Stimulated activated memory B cell treated with anti-CD40 and anti-IgM and Interleukin-4, amounts not matched to agents 10 μg/mL and 1 μg/mL and 100 μg/mL, for 72 hours (primary cell): ENCODE results near the gene MAD1L1.

Source experiments
- ATAC-seq: fragments of 150-1000 bp; cut with Tn5 transposase; 2 replicates; pipeline ENCODE4 v1.10.0; 2021
- H3K27ac Mint-ChIP-seq: one replicate; pipeline ENCODE4 v1.8.0; 2022; ENCODE audit warnings: mild to moderate bottlenecking, mixed read lengths
- H3K27me3 Mint-ChIP-seq: one replicate; pipeline ENCODE4 v1.8.0; 2022; ENCODE audit warnings: mixed read lengths
- H3K36me3 Mint-ChIP-seq: one replicate; pipeline ENCODE4 v1.8.0; 2022; ENCODE audit warnings: mixed read lengths
- H3K4me1 Mint-ChIP-seq: one replicate; pipeline ENCODE4 v1.8.0; 2022; ENCODE audit warnings: mixed read lengths
- H3K4me3 Mint-ChIP-seq: one replicate; pipeline ENCODE4 v1.8.0; 2022; ENCODE audit warnings: mild to moderate bottlenecking, moderate library complexity, mixed read lengths
- H3K9me3 Mint-ChIP-seq: one replicate; pipeline ENCODE4 v1.8.0; 2022; ENCODE audit warnings: mixed read lengths

MAD1L1 gene

DNA sequence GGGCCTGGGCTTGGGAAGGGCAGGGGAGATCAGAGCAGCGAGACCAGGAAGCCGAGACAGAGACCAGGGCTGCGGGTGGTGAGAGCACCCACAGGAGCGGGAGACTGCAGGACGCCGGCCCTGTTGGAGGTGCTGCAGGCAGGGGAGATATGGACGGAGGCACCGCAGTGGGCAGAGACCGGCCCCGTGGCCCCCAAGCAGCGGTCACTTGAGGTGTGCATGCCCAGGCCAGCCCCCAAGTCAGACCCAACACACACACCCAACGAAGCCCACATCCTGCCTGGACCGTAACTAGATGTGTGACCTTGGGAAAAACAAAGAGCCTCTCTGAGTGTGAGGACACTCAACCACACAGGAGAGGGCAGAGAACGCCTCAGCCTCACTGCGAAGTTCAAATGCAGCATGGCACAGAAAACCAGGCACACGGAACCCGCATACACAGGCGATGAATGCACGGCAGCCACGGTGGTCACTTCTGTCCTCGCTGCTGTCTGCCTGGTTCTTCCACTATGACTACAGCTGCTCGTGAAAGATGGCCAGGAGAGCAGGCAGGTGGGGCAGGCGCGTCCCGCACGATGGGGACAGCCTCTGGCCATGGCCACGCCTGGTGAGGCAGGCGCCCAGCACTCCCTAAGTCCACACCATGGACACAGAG is 214.7 kb downstream of the MAD1L1 start:
- no peak for ATAC-seq
- Mint-ChIP-seq H3K27me3 (no peaks in the 10 kb centered on the region), H3K4me1 (peaks cover 59% of the 10 kb centered on the region), H3K9me3 (no peaks in the 10 kb centered on the region), H3K4me3 (no peak overlapping the region), H3K36me3 (peaks cover 26% of the 10 kb centered on the region), H3K27ac (peak overlapping the region; percentile 84)

GRCh38 chr7:2017481-2017891 is 215.3 kb downstream of the MAD1L1 start:
- no peak for ATAC-seq
- peak overlapping the region; percentile 45 for H3K27ac Mint-ChIP-seq
- peaks cover 60% of the 10 kb centered on the region for H3K4me1 Mint-ChIP-seq
- H3K9me3 Mint-ChIP-seq, result no peaks in the 10 kb centered on the region
- H3K4me3 Mint-ChIP-seq, result no peak overlapping the region
- peaks cover 32% of the 10 kb centered on the region for H3K36me3 Mint-ChIP-seq
- H3K27me3 Mint-ChIP-seq, result no peaks in the 10 kb centered on the region

DNA sequence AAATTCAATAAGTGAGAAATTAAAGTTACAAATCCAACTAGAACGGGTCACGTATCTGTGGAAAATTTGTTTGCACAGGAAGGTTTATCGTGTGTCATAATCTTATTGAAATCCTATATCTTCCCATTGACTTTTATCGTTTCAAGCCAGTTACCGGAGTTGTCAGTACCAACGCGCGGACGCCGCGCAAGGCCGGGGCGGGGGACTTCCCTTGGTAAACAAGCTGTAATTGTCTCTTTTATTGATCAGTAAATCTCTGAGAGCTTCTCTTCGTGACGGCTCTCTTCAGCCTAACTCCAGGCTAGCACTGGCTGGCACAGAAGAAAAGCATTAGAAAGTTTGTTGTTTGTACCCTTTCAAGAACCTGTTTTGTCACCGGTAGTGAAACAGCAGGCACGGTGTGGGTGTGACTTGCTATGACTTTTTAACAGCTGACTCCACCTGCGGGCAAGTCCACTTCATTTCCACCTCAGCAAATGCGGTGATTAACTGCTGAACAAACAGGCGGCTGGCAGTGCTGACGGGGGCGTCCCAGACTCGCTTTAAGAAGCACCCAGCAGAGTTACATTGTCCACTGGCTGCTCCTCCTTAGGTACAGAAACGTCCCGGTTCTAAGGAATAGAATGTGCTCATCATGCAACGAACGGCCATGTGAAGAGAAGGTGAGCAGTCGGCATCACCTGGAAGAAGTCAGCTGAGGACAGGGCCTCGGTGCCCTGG is 215.8 kb downstream of the MAD1L1 start:
- Mint-ChIP-seq H3K4me3 (no peak overlapping the region), H3K4me1 (peaks cover 58% of the 10 kb centered on the region), H3K9me3 (no peaks in the 10 kb centered on the region), H3K36me3 (peaks cover 36% of the 10 kb centered on the region), H3K27ac (no peak overlapping the region), H3K27me3 (no peaks in the 10 kb centered on the region)
- ATAC-seq, result no peak

DNA sequence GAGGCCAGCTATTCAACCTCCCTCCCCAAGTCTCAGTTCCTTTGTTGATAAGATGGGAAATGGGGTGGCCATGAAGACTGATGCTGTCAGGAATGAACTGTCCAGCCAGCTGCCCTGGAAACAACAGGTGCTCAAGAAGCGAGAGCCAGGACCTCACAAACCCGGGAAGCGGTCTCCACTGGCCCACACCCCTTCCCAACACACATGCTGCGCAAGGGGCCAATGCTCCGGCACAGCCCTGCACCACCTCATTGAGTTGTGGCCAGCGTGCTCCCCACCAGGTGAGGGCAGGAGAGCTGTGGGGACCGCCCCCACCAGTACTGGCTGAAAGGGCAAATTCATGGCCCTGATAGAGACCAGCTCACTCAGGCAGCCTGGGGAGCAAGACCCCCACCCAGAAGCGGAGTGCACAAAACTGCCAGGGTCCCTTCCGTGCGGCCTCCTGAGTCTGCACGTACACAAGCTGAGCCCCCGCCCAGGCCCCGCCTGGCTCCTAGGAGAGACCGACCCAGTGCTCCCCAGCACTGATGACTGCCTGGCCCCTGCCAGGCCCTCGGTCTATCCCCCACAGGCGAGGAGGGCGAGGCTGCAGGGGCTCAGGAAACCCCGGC is 216.6 kb downstream of the MAD1L1 start:
- no peak overlapping the region for H3K27ac Mint-ChIP-seq
- no peaks in the 10 kb centered on the region for H3K9me3 Mint-ChIP-seq

GRCh38 chr7:2015251-2015871 is 217.4 kb downstream of the MAD1L1 start:
- no peak overlapping the region for H3K4me3 Mint-ChIP-seq
- H3K4me1 Mint-ChIP-seq, result peaks cover 45% of the 10 kb centered on the region
- H3K27ac Mint-ChIP-seq, result no peak overlapping the region
- ATAC-seq, result no peak
- H3K9me3 Mint-ChIP-seq, result no peaks in the 10 kb centered on the region
- H3K27me3 Mint-ChIP-seq, result no peaks in the 10 kb centered on the region
- H3K36me3 Mint-ChIP-seq, result peaks cover 43% of the 10 kb centered on the region

More for the DNA sequence above, 216.6 kb downstream of the MAD1L1 start:
- Mint-ChIP-seq H3K4me1 (peaks cover 52% of the 10 kb centered on the region), H3K27me3 (no peaks in the 10 kb centered on the region), H3K4me3 (no peak overlapping the region), H3K36me3 (peaks cover 37% of the 10 kb centered on the region)
- ATAC-seq, result no peak

- Mint-ChIP-seq H3K27me3 (no peaks in the 10 kb centered on the region), H3K4me1 (peaks cover 37% of the 10 kb centered on the region), H3K4me3 (no peak overlapping the region), H3K9me3 (no peaks in the 10 kb centered on the region), H3K36me3 (peaks cover 48% of the 10 kb centered on the region), H3K27ac (no peak overlapping the region)
- no peak for ATAC-seq
Measured at GRCh38 chr7:2014391-2015241, 218.1 kb downstream of the MAD1L1 start.

- H3K27me3 Mint-ChIP-seq, result no peaks in the 10 kb centered on the region
- H3K4me3 Mint-ChIP-seq, result no peak overlapping the region
- H3K27ac Mint-ChIP-seq, result peak overlapping the region; percentile 7
- H3K4me1 Mint-ChIP-seq, result peaks cover 28% of the 10 kb centered on the region
- H3K9me3 Mint-ChIP-seq, result no peaks in the 10 kb centered on the region
- no peak for ATAC-seq
- H3K36me3 Mint-ChIP-seq, result peaks cover 48% of the 10 kb centered on the region
Measured at GRCh38 chr7:2013381-2014311, 219.1 kb downstream of the MAD1L1 start.

GRCh38 chr7:2012981-2013380 is 219.8 kb downstream of the MAD1L1 start:
- Mint-ChIP-seq H3K4me3 (no peak overlapping the region), H3K9me3 (no peaks in the 10 kb centered on the region), H3K4me1 (peaks cover 21% of the 10 kb centered on the region), H3K27ac (peak overlapping the region; percentile 7), H3K36me3 (peaks cover 48% of the 10 kb centered on the region), H3K27me3 (no peaks in the 10 kb centered on the region)
- no peak for ATAC-seq

- Mint-ChIP-seq H3K9me3 (no peaks in the 10 kb centered on the region), H3K4me1 (peaks cover 14% of the 10 kb centered on the region), H3K27me3 (no peaks in the 10 kb centered on the region), H3K27ac (no peak overlapping the region), H3K4me3 (no peak overlapping the region), H3K36me3 (peaks cover 41% of the 10 kb centered on the region)
- ATAC-seq, result no peak
Measured at GRCh38 chr7:2012044-2012900, 220.5 kb downstream of the MAD1L1 start.

DNA sequence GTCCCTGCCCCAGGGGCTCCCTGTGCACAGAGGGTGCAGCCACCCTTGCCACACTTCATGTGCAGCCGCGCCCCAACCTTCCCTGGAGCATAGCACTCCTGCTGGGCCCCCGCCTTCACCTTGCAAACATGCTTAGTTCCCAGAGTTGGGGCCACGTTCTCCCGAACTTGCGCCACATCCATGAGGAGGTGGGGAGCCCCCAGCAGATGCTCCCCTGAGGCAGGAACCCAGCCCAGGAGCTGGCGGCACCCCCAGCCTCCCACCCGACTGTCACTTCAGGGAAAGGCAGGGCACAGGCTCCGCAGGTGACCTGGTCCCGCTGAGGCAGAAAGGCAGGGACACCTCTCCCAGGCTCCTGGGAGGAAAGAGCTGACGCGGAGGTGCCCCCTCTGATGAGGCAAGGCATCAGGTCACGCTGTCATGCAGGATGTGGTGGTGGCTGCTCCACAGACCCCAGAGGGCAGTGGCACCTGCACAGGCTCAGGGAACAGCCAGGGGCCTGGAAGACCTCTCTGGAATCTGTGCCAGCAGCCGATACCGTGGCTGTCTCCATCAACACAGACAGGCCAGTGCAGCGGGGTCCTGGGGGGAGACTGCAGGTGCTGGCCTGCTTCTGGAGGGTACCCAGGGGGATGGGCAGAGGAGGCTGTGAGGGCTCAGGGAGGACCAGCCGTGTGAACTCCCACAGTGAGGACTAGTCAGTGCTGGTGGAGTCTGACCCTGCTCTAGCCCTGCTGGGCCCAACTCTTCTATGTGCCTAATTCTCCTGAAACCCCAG is 221.3 kb downstream of the MAD1L1 start:
- Mint-ChIP-seq H3K4me3 (no peak overlapping the region), H3K36me3 (peaks cover 40% of the 10 kb centered on the region), H3K27me3 (no peaks in the 10 kb centered on the region), H3K9me3 (no peaks in the 10 kb centered on the region), H3K4me1 (peaks cover 16% of the 10 kb centered on the region), H3K27ac (no peak overlapping the region)
- ATAC-seq, result no peak

DNA sequence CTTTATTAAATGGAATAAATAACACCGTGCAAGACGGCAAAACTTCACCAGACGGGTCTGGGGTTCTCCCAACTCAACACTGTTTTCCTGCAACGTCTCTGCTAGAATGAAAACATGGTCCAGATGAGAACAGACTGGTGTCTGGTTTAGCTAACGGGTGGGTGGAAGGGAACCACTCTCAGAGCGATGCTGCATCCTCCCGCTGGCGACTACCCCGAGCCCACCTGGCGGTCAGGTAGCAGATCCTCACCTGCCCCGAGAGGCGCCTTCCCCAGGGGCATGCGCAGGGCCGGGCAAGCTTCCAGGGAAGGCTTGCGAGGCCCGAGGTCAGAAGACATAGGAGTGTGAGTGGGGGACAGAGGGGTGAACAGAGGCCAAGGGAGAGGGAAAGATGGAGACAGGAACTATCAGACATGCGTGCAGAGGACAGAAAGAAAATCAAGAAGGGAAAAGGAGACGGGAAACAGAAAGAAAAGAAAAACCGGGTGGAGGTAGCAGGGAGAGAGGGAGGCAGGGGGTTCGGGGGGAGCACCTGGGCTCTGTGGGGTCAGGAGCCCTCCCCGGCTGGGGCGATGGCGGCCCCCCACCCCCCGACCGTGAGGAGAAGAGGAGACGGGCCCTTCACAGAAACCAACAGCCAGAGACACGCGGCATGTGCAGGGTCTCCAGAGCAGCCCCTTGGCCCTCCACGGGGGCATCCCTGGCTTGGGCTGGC is 222.0 kb downstream of the MAD1L1 start:
- no peaks in the 10 kb centered on the region for H3K27me3 Mint-ChIP-seq
- H3K4me3 Mint-ChIP-seq, result no peak overlapping the region
- H3K36me3 Mint-ChIP-seq, result peaks cover 47% of the 10 kb centered on the region
- H3K27ac Mint-ChIP-seq, result no peak overlapping the region
- no peaks in the 10 kb centered on the region for H3K9me3 Mint-ChIP-seq
- no peak for ATAC-seq
- peaks cover 23% of the 10 kb centered on the region for H3K4me1 Mint-ChIP-seq

DNA sequence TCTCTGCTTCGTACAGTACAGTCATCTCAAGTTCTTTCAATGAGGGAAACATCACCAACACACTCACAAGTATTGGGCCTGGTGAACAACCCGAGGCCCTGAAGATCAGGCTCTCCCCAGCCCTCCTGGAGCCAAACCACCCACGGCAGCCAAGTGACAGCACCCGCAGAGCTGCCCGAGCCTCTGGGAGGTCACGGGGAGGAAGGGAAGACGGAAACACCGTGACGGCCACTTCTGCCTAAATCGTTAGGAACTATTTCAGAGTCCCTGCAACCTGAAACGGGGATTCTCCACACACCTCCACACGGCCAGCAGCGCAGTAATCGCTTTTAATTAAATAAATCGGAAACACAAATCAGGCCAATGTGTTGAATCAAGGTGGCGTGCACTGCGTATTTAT is 222.6 kb downstream of the MAD1L1 start:
- ATAC-seq, result no peak
- no peak overlapping the region for H3K4me3 Mint-ChIP-seq
- no peaks in the 10 kb centered on the region for H3K27me3 Mint-ChIP-seq
- H3K9me3 Mint-ChIP-seq, result no peaks in the 10 kb centered on the region
- peaks cover 51% of the 10 kb centered on the region for H3K36me3 Mint-ChIP-seq
- peaks cover 29% of the 10 kb centered on the region for H3K4me1 Mint-ChIP-seq
- H3K27ac Mint-ChIP-seq, result no peak overlapping the region
